SH-SY5Y (cell line): ENCODE data around the gene RPLP2.

Experiments
- GATA2 ChIP-seq: IDR thresholded peaks from 2 replicates; pipeline ENCODE4 v1.6.1; 2011; ENCODE audit warnings: mild to moderate bottlenecking, low read depth, low read length
- GATA3 ChIP-seq: IDR thresholded peaks from 2 replicates; pipeline ENCODE4 v1.6.1; 2011; ENCODE audit warnings: low read depth, mild to moderate bottlenecking, low read length, moderate library complexity

GRCh38 chr11:819943-820649 is 10.3 kb downstream of the RPLP2 start:
- no peak for TF ChIP-seq GATA2
- no peak for TF ChIP-seq GATA3
